ENCODE results near the gene GAL3ST2.
"Not testable (repeated sequence)": the region's sequence is repeated elsewhere in the genome, so short reads cannot be mapped to it uniquely, and the experiment has no call there.

The GAL3ST2 gene

GRCh38 chr2:241752689-241753276 lies 23.8 kb upstream of the GAL3ST2 start:
- DNase-seq (ENCODE audit: low read depth, low spot score), result no peak
- H3K4me3 ChIP-seq (ENCODE audit: low read depth, low read length), result no peak overlapping the region
- in situ Hi-C loops (cut with HindIII; ENCODE audit: low sequenced_read_pairs), result no loop called here
- TF ChIP-seq CTCF (IDR thresholded peaks at IDR 0.05; ENCODE audit: low read depth, low read length), result no peak

GRCh38 chr2:241753493-241753892 lies 23.1 kb upstream of the GAL3ST2 start:
- no peak overlapping the region for H3K4me3 ChIP-seq (ENCODE audit: low read depth, low read length)
- TF ChIP-seq CTCF (IDR thresholded peaks at IDR 0.05; ENCODE audit: low read depth, low read length), result no peak
- in situ Hi-C loops (cut with HindIII; ENCODE audit: low sequenced_read_pairs), result no loop called here
- no peak for DNase-seq (ENCODE audit: low read depth, low spot score)

GRCh38 chr2:241754042-241754441 lies 22.6 kb upstream of the GAL3ST2 start:
- H3K4me3 ChIP-seq (ENCODE audit: low read depth, low read length), result no peak overlapping the region
- no peak for TF ChIP-seq CTCF (IDR thresholded peaks at IDR 0.05; ENCODE audit: low read depth, low read length)
- in situ Hi-C loops (cut with HindIII; ENCODE audit: low sequenced_read_pairs), result no loop called here
- no peak for DNase-seq (ENCODE audit: low read depth, low spot score)

- no peak for DNase-seq (ENCODE audit: low read depth, low spot score)
- no peak for TF ChIP-seq CTCF (IDR thresholded peaks at IDR 0.05; ENCODE audit: low read depth, low read length)
- no peak overlapping the region for H3K4me3 ChIP-seq (ENCODE audit: low read depth, low read length)
- in situ Hi-C loops (cut with HindIII; ENCODE audit: low sequenced_read_pairs), result no loop called here
These were observed 21.5 kb upstream of the GAL3ST2 start for GRCh38 chr2:241755166-241755565.

- no peak for TF ChIP-seq CTCF (IDR thresholded peaks at IDR 0.05; ENCODE audit: low read depth, low read length)
- H3K4me3 ChIP-seq (ENCODE audit: low read depth, low read length), result no peak overlapping the region
- in situ Hi-C loops (cut with HindIII; ENCODE audit: low sequenced_read_pairs), result no loop called here
- no peak for DNase-seq (ENCODE audit: low read depth, low spot score)
These were observed 20.8 kb upstream of the GAL3ST2 start for GRCh38 chr2:241755777-241756176.

GRCh38 chr2:241759067-241759807 lies 17.4 kb upstream of the GAL3ST2 start:
- H3K4me3 ChIP-seq (ENCODE audit: low read depth, low read length), result no peak overlapping the region
- DNase-seq (ENCODE audit: low read depth, low spot score), result no peak
- in situ Hi-C loops (cut with HindIII; ENCODE audit: low sequenced_read_pairs), result no loop called here
- TF ChIP-seq CTCF (IDR thresholded peaks at IDR 0.05; ENCODE audit: low read depth, low read length), result no peak

GRCh38 chr2:241759893-241760292 lies 16.7 kb upstream of the GAL3ST2 start:
- H3K4me3 ChIP-seq (ENCODE audit: low read depth, low read length); in situ Hi-C loops (cut with HindIII; ENCODE audit: low sequenced_read_pairs); DNase-seq (ENCODE audit: low read depth, low spot score): not testable (repeated sequence)

All from astrocyte of the spinal cord (primary cell).